GM12891 (cell line): ENCODE results near the gene KCNA10. TPM values are rescaled to one million over a fixed set of nuclear protein-coding genes. Genes with fewer than 3 reads are reported as not detected.

ENCODE experiments used
- DNase-seq: peaks from one replicate; pipeline ENCODE4 v3.0.0; 2011; ENCODE audit warnings: low spot score; ENCODE audit not compliant: insufficient read length
- FAIRE-seq: peaks from 2 replicates; lab custom pipeline; 2011; peaks lifted over from hg19 to GRCh38; lab: Jason Lieb, UNC
- PAX5 ChIP-seq: IDR thresholded peaks from 2 replicates; pipeline ENCODE4 v1.6.1; 2011; ENCODE audit warnings: low read length, moderate library complexity, mild to moderate bottlenecking; ENCODE audit not compliant: insufficient read depth, severe bottlenecking
- POLR2A ChIP-seq: IDR thresholded peaks from 2 replicates; pipeline ENCODE4 v1.6.1; 2011; ENCODE audit warnings: low read depth, low read length, control low read depth
- POLR2AphosphoS5 ChIP-seq: IDR thresholded peaks from 2 replicates; pipeline ENCODE4 v1.6.1; 2011; ENCODE audit warnings: low read depth, low read length, control low read depth
- POU2F2 ChIP-seq: IDR thresholded peaks from 2 replicates; pipeline ENCODE4 v1.6.1; 2011; ENCODE audit warnings: low read depth, mild to moderate bottlenecking, control low read depth, low read length, moderate library complexity
- SPI1 ChIP-seq: IDR thresholded peaks from 2 replicates; pipeline ENCODE4 v1.6.1; 2011; ENCODE audit warnings: low read depth, low read length, control low read depth
- TAF1 ChIP-seq: IDR thresholded peaks from 2 replicates; pipeline ENCODE4 v1.6.1; 2011; ENCODE audit warnings: low read depth, low read length, control low read depth
- polyA plus RNA-seq: library from polyadenylated mRNA; unstranded; fragments of >200 nt; gene quantifications from one replicate; pipeline ENCODE4 v1.2.1, GENCODE V29; 2012; ENCODE audit warnings: low read depth, missing spikeins, inconsistent platforms; ENCODE audit not compliant: missing spikeins

KCNA10 gene
- polyA plus RNA-seq, result not detected

GRCh38 chr1:110519125-110519810 is at the start of gene KCNA10:
Gene KCNA10, minus strand, starts transcription at chr1:110519175. Its CDS starts 388 bp downstream, at chr1:110518787.
- DNase-seq, result no peak
- FAIRE-seq, result no peak
- no peak for TF ChIP-seq TAF1
- no peak for TF ChIP-seq POLR2A
- no peak for TF ChIP-seq POU2F2
- TF ChIP-seq PAX5, result no peak
- no peak for TF ChIP-seq SPI1
- no peak for TF ChIP-seq POLR2AphosphoS5

DNA sequence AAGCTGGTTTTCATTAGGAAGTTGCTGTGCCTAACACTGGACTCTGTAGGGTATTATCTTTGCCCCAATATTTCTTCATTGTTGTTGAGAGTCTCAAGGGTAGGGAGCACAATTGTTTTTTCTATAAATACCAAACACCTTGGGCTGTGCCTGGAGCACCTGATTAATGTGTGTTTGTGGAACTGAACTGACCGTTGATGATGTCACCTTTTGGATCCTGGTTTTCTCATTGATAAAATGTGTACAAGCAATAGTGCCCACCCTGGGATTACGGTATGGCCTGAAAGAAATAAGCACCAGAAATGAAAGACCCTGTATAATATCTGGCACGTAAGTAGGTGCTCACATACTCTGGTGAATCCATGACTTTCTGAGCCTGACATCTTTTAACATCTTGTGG is 47.9 kb upstream of the KCNA10 start:
- TF ChIP-seq TAF1 (no peak), POU2F2 (no peak)
- DNase-seq (no peak), FAIRE-seq (no peak)

DNA sequence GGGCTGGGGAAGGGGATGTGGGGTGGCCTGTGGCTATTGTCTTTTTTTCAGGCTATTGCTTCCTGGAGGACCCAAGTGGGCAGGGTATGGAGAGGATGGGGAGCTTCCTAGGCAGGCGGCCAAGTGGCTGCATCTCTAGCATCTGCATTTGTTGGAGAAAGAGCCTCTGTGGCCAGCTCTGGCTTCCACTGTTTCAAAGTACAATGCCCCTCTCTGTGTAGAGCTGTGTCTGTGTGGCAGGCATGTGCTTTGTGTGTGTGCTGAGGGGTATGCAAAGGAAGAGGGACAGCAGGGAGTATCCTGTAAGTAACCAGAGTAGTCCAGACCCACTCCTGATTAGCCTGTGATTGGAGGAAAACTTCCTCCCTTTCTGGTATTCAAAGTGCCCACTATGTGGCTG is 46.6 kb upstream of the KCNA10 start:
- TF ChIP-seq POU2F2, result no peak
- TF ChIP-seq TAF1, result no peak
- TF ChIP-seq PAX5, result no peak
- no peak for TF ChIP-seq POLR2AphosphoS5
- no peak for TF ChIP-seq POLR2A
- no peak for TF ChIP-seq SPI1
- DNase-seq (no peak), FAIRE-seq (no peak)

DNA sequence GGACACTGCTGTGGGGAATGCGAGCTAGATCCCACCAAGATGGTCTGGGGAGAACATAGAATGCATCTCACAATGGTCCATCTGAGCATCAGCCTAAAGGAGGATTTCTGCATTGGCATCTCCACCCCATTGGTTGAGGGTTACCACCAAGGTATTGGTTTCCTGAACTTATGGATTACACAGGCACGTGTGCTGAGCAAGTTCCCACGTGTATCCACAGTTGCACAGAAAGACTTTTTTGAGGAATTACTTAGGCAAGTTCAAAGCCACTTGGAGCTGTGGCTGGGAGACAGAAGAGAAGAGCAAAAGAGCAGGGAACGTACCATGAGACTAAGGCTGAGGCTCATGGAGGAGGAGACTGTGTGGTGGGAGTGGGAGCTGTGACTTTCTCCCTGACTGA is 44.1 kb upstream of the KCNA10 start:
- TF ChIP-seq POU2F2 (no peak), POLR2A (no peak), TAF1 (no peak), SPI1 (no peak), PAX5 (no peak), POLR2AphosphoS5 (no peak)
- DNase-seq (no peak), FAIRE-seq (no peak)

GRCh38 chr1:110561596-110561995 is 42.6 kb upstream of the KCNA10 start:
- FAIRE-seq (no peak), DNase-seq (no peak)
- TF ChIP-seq POLR2A (no peak), SPI1 (no peak), PAX5 (no peak), POU2F2 (no peak), POLR2AphosphoS5 (no peak), TAF1 (no peak)

- no peak for TF ChIP-seq POLR2AphosphoS5
- no peak for TF ChIP-seq POLR2A
- TF ChIP-seq TAF1, result no peak
- TF ChIP-seq SPI1, result no peak
- TF ChIP-seq PAX5, result no peak
- no peak for TF ChIP-seq POU2F2
- DNase-seq (no peak), FAIRE-seq (no peak)
Observed at GRCh38 chr1:110559157-110559556, 40.2 kb upstream of the KCNA10 start.

DNA sequence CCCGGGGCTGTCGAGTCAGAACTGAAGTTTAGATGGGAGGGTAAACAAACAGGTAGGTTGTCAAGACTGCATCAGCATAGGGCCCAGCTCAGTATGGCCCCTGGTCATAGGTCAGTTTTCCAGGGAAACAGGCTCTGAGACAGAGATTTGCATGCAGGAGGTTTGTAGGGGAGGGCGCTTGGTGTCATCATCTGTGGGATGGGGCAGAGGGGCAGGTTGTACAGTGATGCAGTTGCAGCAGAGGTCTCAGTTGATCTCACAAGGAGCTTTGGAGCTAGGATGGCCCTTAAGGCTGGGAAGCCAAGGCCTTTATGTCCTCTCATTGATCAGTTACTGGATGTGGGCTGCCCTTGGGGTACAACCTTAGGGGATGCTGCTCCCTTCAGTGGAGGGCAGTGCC is 38.5 kb upstream of the KCNA10 start:
- TF ChIP-seq PAX5 (no peak), SPI1 (no peak), POLR2A (no peak), TAF1 (no peak), POU2F2 (no peak), POLR2AphosphoS5 (no peak)
- FAIRE-seq (no peak), DNase-seq (no peak)

DNA sequence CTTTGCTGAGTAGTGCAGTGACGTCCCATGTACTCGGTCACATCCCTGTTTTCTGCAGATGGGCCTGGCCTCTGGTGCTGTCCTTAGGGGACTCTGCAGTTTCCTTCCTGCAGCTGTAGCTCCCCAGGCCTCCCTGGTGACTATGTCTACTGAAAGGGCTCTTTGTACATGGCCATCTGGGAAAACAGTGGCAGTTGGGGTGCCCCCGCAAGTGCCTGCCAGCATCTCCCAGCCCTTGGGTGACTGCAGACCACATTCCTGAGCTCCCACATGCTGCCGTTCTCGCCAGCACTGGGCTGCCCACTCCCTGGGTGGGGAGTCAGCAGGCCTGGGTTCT is 37.5 kb upstream of the KCNA10 start:
- TF ChIP-seq POU2F2 (no peak), TAF1 (no peak), POLR2A (no peak), PAX5 (no peak), SPI1 (no peak)
- no peak for FAIRE-seq
- no peak for DNase-seq

- TF ChIP-seq TAF1 (no peak), POU2F2 (no peak), PAX5 (no peak), POLR2A (no peak), POLR2AphosphoS5 (no peak), SPI1 (no peak)
- FAIRE-seq, result no peak
- DNase-seq, result no peak
Observed at GRCh38 chr1:110555807-110556470, 37.0 kb upstream of the KCNA10 start.
